HCT116 (cell line): ENCODE measurements around the gene CMTM8. TPM values are rescaled to one million over a fixed set of nuclear protein-coding genes. Genes with fewer than 3 reads are reported as not detected.

Experiments
- ATAC-seq: fragments of 200-7000 bp; cut with Tn5 transposase; 2 replicates; pipeline ENCODE4 v1.9.1; 2020; ENCODE audit warnings: mild to moderate bottlenecking, moderate library complexity
- BruUV-seq: library from RNA; stranded (reverse); fragments of 400-500 nt; replicated peaks from 2 replicates; lab custom pipeline; 2021; lab: Mats Ljungman, UMichigan
- CTCF ChIA-PET: fragments of 300-600 bp; sonication (Branson Sonifier 250); formaldehyde crosslinking; loops from one replicate; lab custom pipeline; 2021; ENCODE audit warnings: antibody characterized with exemption; lab: Charles Lee
- POLR2A ChIA-PET: fragments of 300-600, 350-600 bp; sonication (Branson Sonifier 250); formaldehyde crosslinking; loops from one replicate; lab custom pipeline; 2021; ENCODE audit warnings: antibody characterized with exemption; lab: Charles Lee
- RAD21 ChIA-PET, 2 experiments: fragments of 300-600 bp; sonication (Branson Sonifier 250); formaldehyde crosslinking; loops; one replicate each; lab custom pipeline; 2023; ENCODE audit warnings: low total read pairs in 2 of 2; ENCODE audit not compliant: uncharacterized antibody in 2 of 2, unreplicated experiment in 2 of 2, low non-redundant PET in 1 of 2; lab: Charles Lee
- DNase-seq: peaks from one replicate; pipeline ENCODE4 v3.0.0-alpha.2; 2010; ENCODE audit warnings: low read depth, low spot score
- H2AFZ ChIP-seq: fragments of 200-600 bp; shearing (Covaris generic), sonication (generic); 2 replicates; pipeline ENCODE4 v1.6.1; 2017; ENCODE audit warnings: low read depth, mixed run types, mixed read lengths, antibody characterized with exemption, low read length; ENCODE audit not compliant: poor library complexity, severe bottlenecking
- H3K27ac ChIP-seq: 2 replicates; pipeline ENCODE4 v1.5.1; 2012; ENCODE audit warnings: low read depth, low read length
- H3K27me3 ChIP-seq: fragments of 200-600 bp; sonication (generic); 2 replicates; pipeline ENCODE4 v1.6.1; 2016; ENCODE audit warnings: mixed run types, low read length, mixed read lengths; ENCODE audit not compliant: insufficient read depth
- H3K36me3 ChIP-seq, 2 experiments: fragments of 200-500 bp in 1 of 2; fragments of 200-600 bp in 1 of 2; sonication (Bioruptor generic) in 1 of 2; sonication (generic) in 1 of 2; 2 replicates each; pipeline versions ENCODE4 v1.5.1 to v1.6.1; 2014 to 2016; ENCODE audit warnings: low read length in 2 of 2, inconsistent platforms in 1 of 2, mixed read lengths in 1 of 2, mixed run types in 1 of 2; ENCODE audit not compliant: insufficient read depth in 2 of 2, control insufficient read depth in 1 of 2
- H3K4me1 ChIP-seq, 2 experiments: fragments of 200-600 bp in 1 of 2; sonication (generic) in 1 of 2; 2 replicates each; pipeline versions ENCODE4 v1.5.1 to v1.6.1; 2012 to 2017; ENCODE audit warnings: low read length in 2 of 2, inconsistent platforms in 1 of 2, mild to moderate bottlenecking in 1 of 2, mixed read lengths in 1 of 2, mixed run types in 1 of 2, moderate library complexity in 1 of 2; ENCODE audit not compliant: insufficient read depth in 2 of 2, control insufficient read depth in 1 of 2
- H3K4me2 ChIP-seq: fragments of 200-600 bp; sonication (generic); 2 replicates; pipeline ENCODE4 v1.6.1; 2017; ENCODE audit warnings: mixed run types, low read length, mixed read lengths
- H3K4me3 ChIP-seq, 2 experiments: fragments of 200-600 bp in 1 of 2; sonication (generic) in 1 of 2; replicated peaks in 1 of 2; 2 replicates each; pipeline ENCODE4 v1.5.1; 2011 to 2016; ENCODE audit warnings: low read length in 2 of 2, control low read depth in 1 of 2, low read depth in 1 of 2, mild to moderate bottlenecking in 1 of 2, mixed read lengths in 1 of 2, mixed run types in 1 of 2
- H3K79me2 ChIP-seq: fragments of 200-600 bp; sonication (generic); 2 replicates; pipeline ENCODE4 v1.6.1; 2017; ENCODE audit warnings: mild to moderate bottlenecking, mixed run types, low read length, moderate library complexity, mixed read lengths; ENCODE audit not compliant: insufficient read depth
- H3K9ac ChIP-seq: fragments of 200-600 bp; sonication (generic); 2 replicates; pipeline ENCODE4 v1.6.1; 2016; ENCODE audit warnings: low read length, mixed read lengths
- H3K9me2 ChIP-seq: fragments of 200-600 bp; sonication (generic), shearing (Covaris generic); 2 replicates; pipeline ENCODE4 v1.6.1; 2017; ENCODE audit warnings: mixed run types, mild to moderate bottlenecking, moderate library complexity; ENCODE audit not compliant: insufficient read depth
- H3K9me3 ChIP-seq, 2 experiments: fragments of 200-500 bp in 1 of 2; fragments of 200-600 bp in 1 of 2; sonication (Bioruptor generic) in 1 of 2; sonication (generic) in 1 of 2; 2 replicates each; pipeline ENCODE4 v1.6.1; 2014 to 2017; ENCODE audit warnings: low read length in 2 of 2, mixed read lengths in 2 of 2, inconsistent platforms in 1 of 2, low read depth in 1 of 2, mild to moderate bottlenecking in 1 of 2, mixed run types in 1 of 2, moderate library complexity in 1 of 2; ENCODE audit not compliant: control insufficient read depth in 1 of 2, insufficient read depth in 1 of 2
- H4K20me1 ChIP-seq: fragments of 200-600 bp; sonication (generic), shearing (Covaris generic); 2 replicates; pipeline ENCODE4 v1.6.1; 2017; ENCODE audit warnings: mixed run types, mild to moderate bottlenecking, moderate library complexity; ENCODE audit not compliant: insufficient read depth
- FOSL1 ChIP-seq: IDR thresholded peaks from 2 replicates; pipeline ENCODE4 v1.6.1; 2012; ENCODE audit warnings: low read depth
- MAX ChIP-seq: IDR thresholded peaks from 2 replicates; pipeline ENCODE4 v1.6.1; 2012
- SP1 ChIP-seq: IDR thresholded peaks from 2 replicates; pipeline ENCODE4 v1.6.1; 2012; ENCODE audit warnings: low read depth
- SRF ChIP-seq: IDR thresholded peaks from 2 replicates; pipeline ENCODE4 v1.6.1; 2012; ENCODE audit warnings: low read depth
- YY1 ChIP-seq: IDR thresholded peaks from 2 replicates; pipeline ENCODE4 v1.6.1; 2011; ENCODE audit warnings: low read length, low read depth, moderate library complexity, mild to moderate bottlenecking; ENCODE audit not compliant: insufficient replicate concordance; ENCODE audit errors: extremely low read depth
- intact Hi-C: fragments of 100-400 bp; cut with micrococcal nuclease; formaldehyde crosslinking; loops from 2 replicates; pipeline ENCODE4 v1.10.0; 2022
- total RNA-seq: library from RNA; stranded (reverse); gene quantifications from one replicate; pipeline ENCODE4 v1.2.1, GENCODE V29; 2021; ENCODE audit not compliant: unreplicated experiment
- TF ChIP-seq, protein P1 (sequence below): IDR thresholded peaks from 2 replicates; pipeline ENCODE4 v1.6.1; 2011; ENCODE audit warnings: mild to moderate bottlenecking, low read length, moderate library complexity; ENCODE audit not compliant: insufficient replicate concordance; ENCODE audit errors: extremely low read depth
- TF ChIP-seq, protein P2 (sequence below), 3 experiments: fragments of 200-600 bp in 1 of 3; sonication (generic) in 1 of 3; IDR thresholded peaks in 2 of 3; conservative IDR thresholded peaks in 1 of 3; 2 replicates each; pipeline ENCODE4 v1.5.1; 2012 to 2017; ENCODE audit warnings: low read depth in 2 of 3, low read length in 2 of 3, antibody characterized with exemption in 1 of 3, borderline replicate concordance in 1 of 3, control low read depth in 1 of 3, mild to moderate bottlenecking in 1 of 3, mixed read lengths in 1 of 3, mixed run types in 1 of 3, moderate library complexity in 1 of 3; ENCODE audit not compliant: insufficient read depth in 1 of 3

CMTM8 gene
- total RNA-seq, 1 experiment from 2014 or later: 19.4 TPM

- intact Hi-C loops: loop anchor here (1.0 to 2.0 kb wide), 3 partner anchors 23 to 289 kb away; no protein-coding TSS in a partner anchor
- H3K79me2 ChIP-seq: no peaks in the 10 kb centered on the region
- no peak overlapping the region for H3K9ac ChIP-seq
- H3K4me3 ChIP-seq: no peak overlapping the region
- CTCF ChIA-PET: interaction anchor here (1.0 to 4.1 kb wide), 7 partner anchors 11 to 289 kb away, joined by 3 to 39 read pairs (median 12); partner anchors contain the start of gene CMTM7
- POLR2A ChIA-PET: no interaction called here
- RAD21 ChIA-PET: interaction anchor here in 1 of 2 experiments (0.7 to 2.1 kb wide), 2 partner anchors 92 to 94 kb away, joined by 3 to 8 read pairs; no protein-coding TSS in a partner anchor
- ATAC-seq (no peak), DNase-seq (no peak)
- H3K27me3 ChIP-seq: no peaks in the 10 kb centered on the region
- H3K36me3 ChIP-seq: no peaks in the 10 kb centered on the region
- H3K9me3 ChIP-seq: no peaks in the 10 kb centered on the region
- no TSS peak for BruUV-seq
- H2AFZ ChIP-seq: no peak overlapping the region
- no peak for TF ChIP-seq FOSL1
- no peak for TF ChIP-seq SP1
- TF ChIP-seq, protein P1, sequence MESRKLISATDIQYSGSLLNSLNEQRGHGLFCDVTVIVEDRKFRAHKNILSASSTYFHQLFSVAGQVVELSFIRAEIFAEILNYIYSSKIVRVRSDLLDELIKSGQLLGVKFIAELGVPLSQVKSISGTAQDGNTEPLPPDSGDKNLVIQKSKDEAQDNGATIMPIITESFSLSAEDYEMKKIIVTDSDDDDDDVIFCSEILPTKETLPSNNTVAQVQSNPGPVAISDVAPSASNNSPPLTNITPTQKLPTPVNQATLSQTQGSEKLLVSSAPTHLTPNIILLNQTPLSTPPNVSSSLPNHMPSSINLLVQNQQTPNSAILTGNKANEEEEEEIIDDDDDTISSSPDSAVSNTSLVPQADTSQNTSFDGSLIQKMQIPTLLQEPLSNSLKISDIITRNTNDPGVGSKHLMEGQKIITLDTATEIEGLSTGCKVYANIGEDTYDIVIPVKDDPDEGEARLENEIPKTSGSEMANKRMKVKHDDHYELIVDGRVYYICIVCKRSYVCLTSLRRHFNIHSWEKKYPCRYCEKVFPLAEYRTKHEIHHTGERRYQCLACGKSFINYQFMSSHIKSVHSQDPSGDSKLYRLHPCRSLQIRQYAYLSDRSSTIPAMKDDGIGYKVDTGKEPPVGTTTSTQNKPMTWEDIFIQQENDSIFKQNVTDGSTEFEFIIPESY: no peak
- TF ChIP-seq, protein P2, sequence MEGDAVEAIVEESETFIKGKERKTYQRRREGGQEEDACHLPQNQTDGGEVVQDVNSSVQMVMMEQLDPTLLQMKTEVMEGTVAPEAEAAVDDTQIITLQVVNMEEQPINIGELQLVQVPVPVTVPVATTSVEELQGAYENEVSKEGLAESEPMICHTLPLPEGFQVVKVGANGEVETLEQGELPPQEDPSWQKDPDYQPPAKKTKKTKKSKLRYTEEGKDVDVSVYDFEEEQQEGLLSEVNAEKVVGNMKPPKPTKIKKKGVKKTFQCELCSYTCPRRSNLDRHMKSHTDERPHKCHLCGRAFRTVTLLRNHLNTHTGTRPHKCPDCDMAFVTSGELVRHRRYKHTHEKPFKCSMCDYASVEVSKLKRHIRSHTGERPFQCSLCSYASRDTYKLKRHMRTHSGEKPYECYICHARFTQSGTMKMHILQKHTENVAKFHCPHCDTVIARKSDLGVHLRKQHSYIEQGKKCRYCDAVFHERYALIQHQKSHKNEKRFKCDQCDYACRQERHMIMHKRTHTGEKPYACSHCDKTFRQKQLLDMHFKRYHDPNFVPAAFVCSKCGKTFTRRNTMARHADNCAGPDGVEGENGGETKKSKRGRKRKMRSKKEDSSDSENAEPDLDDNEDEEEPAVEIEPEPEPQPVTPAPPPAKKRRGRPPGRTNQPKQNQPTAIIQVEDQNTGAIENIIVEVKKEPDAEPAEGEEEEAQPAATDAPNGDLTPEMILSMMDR (IDR thresholded peaks at IDR 0.05 in 2 of 3, conservative IDR thresholded peaks at IDR 0.05 in 1 of 3; ENCODE audit: borderline replicate concordance in 1 of 3, insufficient read depth in 1 of 3, low read depth in 2 of 3, low read length in 2 of 3): no peak
- TF ChIP-seq SRF: no peak
- TF ChIP-seq YY1: no peak
- TF ChIP-seq MAX: no peak
- H3K4me2 ChIP-seq: no peak overlapping the region
- no peaks in the 10 kb centered on the region for H4K20me1 ChIP-seq
- H3K9me2 ChIP-seq: no peaks in the 10 kb centered on the region
- no peak overlapping the region for H3K27ac ChIP-seq
- H3K4me1 ChIP-seq: peaks cover 0 to 4% of the 10 kb centered on the region in 2 experiments; a peak in 1 of 4 replicates
These were observed 137.1 kb downstream of the CMTM8 start for GRCh38 chr3:32375596-32375930.
